Skin of body (tissue), 2 donors: ENCODE results near the gene CFAP100. TPM values are rescaled to one million over a fixed set of nuclear protein-coding genes. Genes with fewer than 3 reads are reported as not detected.

ENCODE experiments used
- DNase-seq: peaks from one replicate; lab custom pipeline; 2025; lab: John Stamatoyannopoulos, UW
- total RNA-seq: library from RNA; depleted of rRNA; stranded (reverse); fragments of >200 nt; gene quantifications from one replicate; pipeline ENCODE4 v1.2.3, GENCODE V29; 2014

CFAP100 gene
- total RNA-seq, 1 donor from 2014 or later = not detected

DNA sequence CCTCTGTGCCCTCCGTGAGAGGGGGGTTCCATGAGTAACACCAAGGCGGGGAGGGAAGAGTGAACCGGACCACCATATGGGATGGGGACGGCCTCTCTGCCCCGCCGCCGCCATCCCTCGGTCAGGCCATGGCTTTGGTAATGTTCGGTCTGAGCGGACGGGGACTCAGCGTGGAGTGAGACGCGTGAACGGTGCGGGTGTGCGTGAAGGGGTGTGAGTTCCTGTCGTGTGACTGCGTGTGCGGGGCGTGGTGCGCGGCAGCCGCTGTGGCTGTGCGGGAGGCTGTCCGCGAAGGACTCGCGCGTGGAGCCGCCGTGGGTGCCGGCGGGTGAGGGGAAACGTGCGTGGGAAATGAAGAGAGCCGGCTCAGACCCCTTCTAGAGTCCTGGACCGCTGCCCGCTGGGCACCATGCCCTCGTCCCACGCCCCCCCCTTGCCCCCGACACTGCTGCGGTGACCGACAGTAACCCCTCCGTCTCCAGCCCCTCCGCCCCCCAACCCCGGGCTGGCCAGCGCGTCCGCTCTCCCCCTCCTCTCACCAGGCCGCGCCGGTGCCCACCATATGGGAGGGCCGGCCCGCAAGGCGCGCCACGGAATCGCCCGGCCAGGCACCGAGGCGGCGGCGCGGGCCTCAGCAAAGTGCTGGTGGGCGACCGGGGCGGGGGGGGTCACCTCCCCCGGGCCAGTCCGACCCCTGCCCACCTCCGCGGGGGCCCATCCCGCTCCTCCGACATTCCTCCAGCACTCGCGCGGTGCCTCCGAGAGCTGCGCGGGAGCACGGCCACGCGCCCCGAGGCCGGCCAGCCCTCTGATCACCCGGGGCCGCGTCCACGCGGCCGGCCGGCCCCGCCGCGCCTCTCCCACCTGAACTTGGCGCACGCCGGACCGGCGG lies 38.1 kb upstream of the CFAP100 start:
- DNase-seq = no peak

GRCh38 chr3:126357295-126358037 lies 37.2 kb upstream of the CFAP100 start, which contains the start of gene KLF15:
Gene KLF15 (minus strand): TSS chr3:126357408. CDS start chr3:126352922, 4,486 bp downstream.
- peak; percentile 58 for DNase-seq

DNA sequence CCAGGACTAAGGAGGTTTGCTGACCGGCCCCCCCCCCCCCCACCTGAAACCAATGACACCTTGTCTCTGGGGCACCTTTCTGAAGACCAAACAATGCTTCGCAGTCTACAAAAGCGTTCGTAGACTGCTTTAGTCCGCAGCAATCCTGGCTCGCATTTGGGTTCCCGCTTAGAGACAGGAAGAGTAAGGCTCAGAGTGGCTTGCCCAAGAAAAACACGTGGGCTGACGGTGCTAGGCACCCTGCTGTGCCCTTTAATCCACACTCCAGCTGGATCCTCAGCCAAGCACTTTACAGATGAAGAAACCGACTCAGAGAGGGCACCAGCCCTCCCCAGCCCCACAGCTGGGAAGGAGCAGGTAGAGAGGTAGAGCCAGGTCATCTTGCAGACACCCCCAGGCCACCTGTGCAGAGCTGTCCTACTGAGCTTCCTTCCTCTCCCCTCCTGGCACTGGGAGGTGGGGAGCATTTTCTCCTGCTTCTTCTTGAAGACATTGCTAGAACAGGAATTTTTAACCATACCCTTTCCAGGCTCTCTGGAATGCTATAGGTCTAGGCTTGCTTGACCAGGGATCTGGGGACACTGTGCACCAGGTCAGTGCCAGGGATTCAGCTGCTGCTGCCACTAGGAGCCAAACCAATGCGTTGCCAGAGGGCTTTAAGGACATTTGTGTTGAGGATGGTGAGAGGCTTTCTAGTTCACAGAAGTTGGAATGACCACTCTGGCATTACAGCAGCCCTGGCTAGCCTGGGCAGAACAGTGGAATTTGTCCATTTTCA lies 36.5 kb upstream of the CFAP100 start:
- no peak for DNase-seq

- no peak for DNase-seq
These were observed 35.9 kb upstream of the CFAP100 start for GRCh38 chr3:126358816-126359181.

DNA sequence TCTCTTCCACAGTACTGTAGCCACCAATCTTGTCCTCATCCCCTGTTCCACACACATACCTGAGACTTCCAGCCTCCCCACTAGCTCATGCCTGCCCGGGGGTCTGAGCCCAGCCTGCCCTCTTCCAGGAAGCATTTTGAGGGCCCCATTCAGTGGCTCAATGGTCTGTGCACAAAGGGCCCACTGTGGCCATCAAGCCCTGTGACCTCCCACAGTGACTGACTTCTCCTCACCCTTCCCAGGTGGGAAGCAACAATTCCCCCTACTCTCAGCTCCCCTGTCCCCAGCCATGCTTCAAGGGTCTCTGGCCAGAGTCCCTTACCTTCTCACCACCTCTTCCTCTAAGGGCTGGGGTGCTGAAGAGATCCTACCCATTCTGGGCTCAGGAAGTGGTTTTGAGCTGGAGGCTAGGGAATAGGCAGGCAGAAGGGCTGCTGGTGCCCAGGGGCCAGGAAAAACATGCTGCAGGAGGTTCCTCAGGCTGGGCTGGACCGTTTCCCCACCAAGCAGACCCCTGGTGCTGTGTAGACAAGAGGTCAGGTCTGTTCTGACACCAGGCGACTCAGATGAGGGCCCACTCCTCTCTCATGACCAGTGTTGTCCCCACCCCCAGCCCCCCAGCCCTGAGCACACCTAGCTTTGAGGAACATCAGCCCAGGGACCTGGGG lies 34.5 kb upstream of the CFAP100 start:
- DNase-seq = no peak

GRCh38 chr3:126360714-126361060 lies 34.0 kb upstream of the CFAP100 start:
- no peak for DNase-seq

DNA sequence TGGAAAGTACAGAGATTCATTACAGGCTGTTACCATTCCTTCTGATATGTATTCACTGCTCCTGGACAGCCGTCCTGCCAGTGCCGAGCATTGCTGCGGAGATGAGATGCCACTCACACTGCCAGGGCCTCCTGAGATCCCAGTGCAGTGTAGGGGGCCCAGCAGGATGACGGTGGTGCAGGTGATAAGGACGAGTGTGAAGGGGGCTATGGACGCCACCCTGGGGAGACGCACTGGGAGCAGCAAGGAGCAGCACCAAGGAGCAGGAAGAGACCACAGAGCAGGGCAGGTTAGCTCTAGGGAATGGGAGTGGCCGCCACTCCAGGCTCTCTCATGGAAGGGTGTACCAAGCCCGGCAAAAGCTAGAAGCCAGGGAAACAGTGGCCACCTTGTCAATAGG lies 33.5 kb upstream of the CFAP100 start:
- no peak for DNase-seq

- no peak for DNase-seq
These were observed 30.5 kb upstream of the CFAP100 start for GRCh38 chr3:126364130-126364695.

GRCh38 chr3:126364731-126365301 lies 29.9 kb upstream of the CFAP100 start:
- no peak for DNase-seq

GRCh38 chr3:126365351-126366277 lies 29.1 kb upstream of the CFAP100 start:
- no peak for DNase-seq

DNA sequence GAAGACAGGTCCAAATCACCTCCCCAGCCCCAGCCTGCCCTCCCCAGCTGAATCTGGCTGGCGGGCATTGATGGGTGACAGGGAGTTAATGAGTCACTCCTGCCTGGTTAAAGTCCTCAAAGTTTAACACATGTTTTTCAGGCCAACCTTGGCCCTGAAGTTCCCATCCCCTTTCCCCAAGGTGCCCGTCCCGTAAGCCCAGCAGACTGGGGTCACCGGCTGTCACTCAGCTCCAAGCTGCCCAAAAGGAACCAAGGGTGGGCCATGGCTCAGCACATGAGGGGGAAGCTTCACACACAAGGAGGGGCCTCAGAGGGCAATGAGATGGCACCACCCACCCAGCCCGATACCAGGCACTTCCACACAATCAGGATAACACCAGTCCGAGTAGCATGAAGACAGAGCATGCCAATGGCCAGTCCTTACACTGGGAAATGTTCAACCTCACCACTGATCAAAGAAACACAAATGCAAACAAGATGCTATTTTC lies 27.3 kb upstream of the CFAP100 start:
- DNase-seq = no peak

- DNase-seq = no peak
These were observed 25.2 kb upstream of the CFAP100 start for GRCh38 chr3:126369490-126369889.

DNA sequence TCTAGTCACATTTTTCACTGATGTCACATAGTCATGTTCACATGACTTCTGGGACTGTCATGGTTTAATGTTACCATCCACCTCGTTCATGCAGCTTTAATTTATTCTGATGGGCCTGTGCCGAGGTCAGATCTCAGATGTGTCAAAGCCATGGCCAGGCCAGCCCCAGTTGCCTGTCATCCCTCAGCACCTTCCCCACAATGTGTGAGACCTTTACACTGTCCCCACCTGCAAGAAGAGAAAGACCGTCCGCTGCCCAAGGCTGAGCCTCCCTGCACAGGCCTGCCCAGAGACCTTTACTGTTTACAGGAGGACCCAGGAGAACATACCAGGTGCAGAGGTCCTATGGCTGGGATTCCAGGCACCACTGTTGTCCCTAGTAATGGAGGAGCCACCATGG lies 24.7 kb upstream of the CFAP100 start:
- no peak for DNase-seq

GRCh38 chr3:126370606-126371005 lies 24.1 kb upstream of the CFAP100 start:
- DNase-seq = no peak

- no peak for DNase-seq
These were observed 23.5 kb upstream of the CFAP100 start for GRCh38 chr3:126371096-126371705.

- DNase-seq = no peak
These were observed 22.1 kb upstream of the CFAP100 start for GRCh38 chr3:126372413-126373145.

DNA sequence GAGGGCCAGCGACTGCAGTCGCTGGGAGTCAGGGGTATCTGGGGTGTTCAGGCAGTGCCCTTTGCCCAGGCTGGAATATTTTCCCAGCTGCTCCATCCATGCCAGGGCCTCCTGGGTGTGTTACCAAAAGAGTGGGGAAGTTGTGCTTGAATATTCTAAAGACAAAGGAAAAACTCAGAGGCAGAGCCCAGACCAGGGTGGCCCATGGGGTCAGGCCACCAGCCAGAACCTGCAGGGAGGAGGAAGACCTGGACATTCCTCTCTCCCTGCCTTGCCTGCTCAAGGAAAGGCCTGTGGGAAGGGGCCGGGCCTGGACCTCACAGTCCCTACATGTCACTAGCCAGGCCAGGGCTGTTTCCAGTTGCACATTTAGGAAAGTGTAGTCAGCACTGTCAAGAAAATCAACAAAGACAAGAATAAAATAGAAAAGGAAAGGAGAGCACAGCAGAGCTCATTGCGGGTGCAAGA lies 21.5 kb upstream of the CFAP100 start:
- no peak for DNase-seq
